ENCODE measurements around the gene TP73.
A peak's percentile ranks its signal among the peaks of the same experiment; 100 is the strongest.

Gene TP73

DNA sequence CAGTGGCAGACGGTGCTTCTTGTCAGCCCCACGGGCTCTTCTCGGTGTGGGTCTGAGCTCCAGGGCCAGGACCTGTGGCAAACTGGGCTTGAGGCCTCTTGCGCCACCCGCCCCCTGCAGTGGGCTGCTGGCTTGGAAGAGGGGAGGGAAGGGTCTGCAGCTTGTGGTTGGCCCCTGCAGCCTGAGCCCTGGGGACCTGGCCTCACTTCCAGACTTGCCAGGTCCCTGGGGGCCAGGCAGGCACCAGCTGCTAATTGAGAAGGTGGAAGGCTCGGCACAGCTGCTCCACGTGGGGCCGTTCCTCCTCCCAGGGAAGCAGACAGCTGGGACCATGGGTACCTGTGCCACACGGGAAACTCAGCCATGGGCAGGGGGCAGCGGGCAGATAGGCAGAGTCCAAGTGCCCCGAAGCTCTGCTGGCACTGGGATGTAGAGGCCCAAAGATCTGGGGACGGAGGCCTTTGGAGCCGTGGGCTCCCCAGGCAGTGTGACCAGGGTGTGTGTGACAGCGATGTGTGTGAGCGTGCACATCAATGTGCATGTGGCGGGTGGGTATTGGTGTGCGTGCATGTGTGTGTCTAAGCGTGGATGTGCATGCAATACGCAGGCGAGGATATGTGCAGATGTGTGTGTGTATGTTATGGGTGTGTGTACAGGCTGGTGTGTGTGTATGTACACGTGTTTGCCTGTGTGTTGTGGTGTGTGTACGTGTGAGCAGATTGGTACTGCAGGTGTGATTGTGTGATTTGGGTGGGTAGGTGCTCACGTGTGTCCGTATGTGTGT, 39.3 kb downstream of the TP73 start:
- peak; percentile 42 for DNase-seq

DNA sequence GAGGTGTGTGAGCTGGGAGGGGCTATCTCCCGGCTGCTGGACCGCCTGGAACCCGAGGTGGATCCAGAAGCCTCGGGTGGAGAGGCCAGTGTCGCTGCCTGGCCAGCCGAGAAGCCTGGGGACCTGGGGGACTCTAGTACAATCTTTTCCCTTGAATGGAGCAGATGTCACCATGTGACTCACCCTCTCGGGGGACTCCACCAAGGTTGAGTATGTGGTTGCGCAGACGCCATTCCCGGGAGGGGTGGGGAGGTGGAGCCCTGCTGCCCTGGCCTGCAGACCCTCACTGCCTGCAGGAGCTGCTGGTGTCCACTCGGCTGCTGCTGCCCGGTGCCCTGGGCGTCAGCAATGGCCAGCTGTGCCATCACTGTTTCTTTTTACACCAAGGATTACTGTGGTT, 40.3 kb downstream of the TP73 start:
- peak; percentile 24 for DNase-seq

DNA sequence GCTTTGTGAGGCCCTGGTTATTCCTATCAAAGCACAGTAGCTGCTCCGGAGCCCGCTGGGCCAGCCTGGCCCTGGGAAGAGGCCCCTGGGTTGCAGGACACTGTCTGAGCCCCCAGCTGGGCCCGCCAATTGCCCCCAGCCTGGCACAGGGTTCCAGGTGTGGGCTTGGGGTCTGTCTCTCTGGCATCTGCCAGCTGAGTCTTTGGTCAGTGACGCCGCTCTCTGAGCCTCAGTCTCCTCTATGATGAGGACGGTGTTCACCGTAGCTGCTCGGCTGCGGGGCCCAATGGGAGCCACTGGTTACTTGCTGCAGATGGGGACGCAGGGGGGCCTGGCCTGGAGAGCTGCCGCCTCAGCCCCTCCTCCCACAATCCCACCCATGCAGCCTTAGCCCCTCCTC, 41.0 kb downstream of the TP73 start:
- no peak for DNase-seq

DNA sequence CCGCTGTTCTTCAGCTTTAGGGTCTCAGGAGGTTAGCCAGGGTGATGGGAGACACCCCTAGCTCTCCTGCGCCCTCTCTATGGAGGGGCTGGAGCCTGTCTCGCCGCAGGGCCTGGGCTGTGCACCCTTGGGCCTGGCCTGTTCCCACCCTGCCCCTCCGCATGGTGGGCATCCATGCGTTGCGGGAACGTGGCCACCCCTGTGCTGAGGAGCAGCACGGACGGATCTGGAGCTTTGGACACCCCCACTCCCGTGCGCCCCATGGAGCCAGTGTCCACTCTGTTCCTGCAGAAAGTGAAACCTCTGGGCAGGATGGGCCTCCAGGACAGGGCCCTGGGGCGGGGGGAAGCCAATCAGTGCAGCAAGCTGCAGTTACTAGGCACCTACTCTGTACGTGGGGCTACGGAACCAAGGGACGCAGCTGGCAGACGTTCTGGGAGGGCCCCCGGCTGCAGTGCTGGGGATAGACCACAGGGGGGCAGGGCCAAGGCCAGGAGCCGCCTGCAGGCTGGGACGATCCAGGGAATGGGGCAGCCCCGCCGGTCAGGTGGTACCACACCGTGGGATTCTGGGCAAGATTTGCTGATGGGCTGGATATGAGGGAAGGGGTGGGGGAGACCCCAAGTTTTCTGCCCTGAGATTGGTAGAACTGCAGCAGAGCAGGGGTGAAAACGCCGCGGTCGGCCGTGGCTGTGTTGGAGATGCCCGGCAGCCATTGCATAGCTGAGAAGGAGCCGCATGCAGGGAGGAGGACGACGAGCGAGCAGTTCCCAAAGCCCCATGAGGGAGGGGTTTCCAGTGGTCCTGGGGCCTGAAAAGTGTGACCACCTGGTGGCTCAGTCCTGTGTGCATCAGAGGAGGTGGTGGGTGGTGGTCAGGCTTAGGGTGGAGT, 43.3 kb downstream of the TP73 start:
- DNase-seq: no peak

DNA sequence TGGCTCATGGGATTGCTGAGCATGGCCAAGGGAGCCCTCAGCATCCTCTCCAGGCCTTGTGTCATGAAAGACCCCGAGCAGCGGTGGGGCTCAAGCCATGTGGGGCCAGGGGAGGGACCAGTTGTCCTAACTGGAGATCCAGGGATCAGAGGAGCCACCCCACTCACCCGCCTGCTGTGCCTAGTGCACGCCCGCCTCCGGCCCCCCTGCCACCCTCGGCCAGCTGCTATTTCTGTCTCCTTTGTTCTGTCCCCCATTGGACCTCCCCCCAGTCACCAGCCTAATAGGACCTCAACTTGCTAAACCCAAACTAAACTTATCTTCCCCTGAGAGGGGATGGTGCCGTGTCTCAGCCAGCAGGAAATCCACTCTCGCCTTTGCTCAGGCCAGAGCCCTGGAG, 44.4 kb downstream of the TP73 start:
- no peak for DNase-seq

DNA sequence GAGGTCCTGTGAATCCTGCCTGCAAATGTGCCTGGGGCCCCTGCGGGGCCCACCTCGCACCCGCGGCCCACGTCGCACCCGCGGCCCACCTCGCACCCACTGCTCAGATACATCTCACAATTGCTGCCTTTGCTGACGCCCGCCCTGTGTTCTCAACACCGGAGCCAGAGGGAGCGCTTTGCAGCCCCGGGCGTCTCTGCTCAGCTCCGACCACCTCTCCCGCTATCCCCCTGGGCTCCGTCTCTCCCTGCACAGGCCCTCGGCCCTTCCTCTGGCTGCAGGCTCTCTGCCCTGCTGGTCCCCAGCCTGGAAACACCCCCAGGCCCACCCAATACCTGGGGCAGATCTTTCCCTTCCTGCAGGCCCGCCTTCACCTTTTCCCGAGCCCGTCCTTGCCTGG, 44.8 kb downstream of the TP73 start:
- DNase-seq: no peak

DNA sequence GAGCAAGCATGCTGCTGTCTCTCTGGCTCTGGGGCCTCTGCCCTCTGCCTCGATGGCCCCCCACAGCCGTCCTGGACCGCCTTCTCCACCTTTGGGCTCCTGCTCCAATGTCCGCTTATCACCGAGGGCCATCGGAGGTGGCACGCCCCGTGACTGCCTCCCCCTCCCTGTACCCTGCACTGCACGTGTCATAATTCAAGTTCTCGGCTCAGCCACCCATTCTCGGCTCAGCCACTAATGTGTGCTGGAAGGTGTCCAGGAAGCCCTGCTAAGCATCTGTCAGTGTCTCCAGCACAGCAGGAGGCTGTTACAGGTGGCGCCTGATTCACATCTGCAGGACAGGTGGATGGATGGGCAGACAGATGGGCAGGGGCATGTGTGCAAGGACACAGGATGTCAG, 45.5 kb downstream of the TP73 start:
- DNase-seq: peak; percentile 78

DNA sequence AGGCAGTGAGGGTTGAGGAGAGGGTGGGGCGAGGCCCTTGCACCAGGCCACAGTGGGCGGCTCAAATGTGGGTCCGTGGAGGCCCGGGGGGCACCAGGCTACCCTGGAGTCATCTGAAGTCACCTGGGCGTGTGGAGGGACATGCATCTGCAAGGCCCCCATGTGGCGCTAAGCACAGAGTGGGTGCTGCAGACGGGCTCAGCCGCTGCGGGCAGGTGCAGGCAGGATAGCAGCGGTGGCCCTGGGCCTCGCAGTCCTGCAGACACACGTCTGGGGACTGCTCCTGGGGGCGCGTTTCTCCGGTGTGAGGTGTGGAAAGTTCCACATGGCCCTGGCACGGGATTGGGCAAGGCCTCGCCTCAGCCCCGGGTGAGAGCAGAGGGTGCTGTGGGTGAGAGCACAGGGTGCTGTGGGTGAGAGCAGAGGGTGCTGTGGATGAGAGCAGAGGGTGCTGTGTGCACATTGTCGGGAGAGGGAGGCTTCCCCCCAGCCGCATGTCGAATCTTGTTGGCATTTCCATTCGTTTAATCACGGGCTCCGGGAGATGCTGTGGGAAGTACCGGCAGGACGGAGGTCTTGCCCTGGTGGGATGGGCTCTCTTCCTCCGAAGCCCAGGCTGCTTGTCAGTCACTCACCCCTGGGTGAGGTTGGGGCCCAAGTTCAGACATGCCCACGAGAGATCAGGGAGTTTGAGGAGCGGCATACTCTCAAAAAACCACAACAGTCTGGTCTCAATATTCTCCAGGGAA, 46.5 kb downstream of the TP73 start:
- DNase-seq: no peak

DNA sequence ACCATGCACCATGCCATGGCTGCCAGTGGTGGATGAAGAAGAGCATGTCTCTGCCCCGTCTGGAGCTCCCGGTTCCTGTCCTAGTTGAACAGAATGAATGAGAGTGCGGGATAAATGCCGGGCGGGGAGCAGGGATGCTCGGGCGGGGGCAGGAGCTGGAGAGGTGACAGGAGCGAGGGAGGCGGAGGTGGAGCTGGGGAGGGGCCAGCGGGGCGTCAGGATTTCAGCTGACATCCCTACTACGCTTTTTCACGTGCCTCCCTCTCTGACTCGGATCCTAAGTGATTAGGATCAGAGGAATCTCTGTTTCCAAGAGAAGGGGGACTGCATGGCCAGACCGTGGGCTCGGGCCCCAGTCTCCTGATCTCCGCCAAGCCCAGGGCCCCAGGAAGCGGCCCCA, 47.3 kb downstream of the TP73 start:
- no peak for DNase-seq

DNA sequence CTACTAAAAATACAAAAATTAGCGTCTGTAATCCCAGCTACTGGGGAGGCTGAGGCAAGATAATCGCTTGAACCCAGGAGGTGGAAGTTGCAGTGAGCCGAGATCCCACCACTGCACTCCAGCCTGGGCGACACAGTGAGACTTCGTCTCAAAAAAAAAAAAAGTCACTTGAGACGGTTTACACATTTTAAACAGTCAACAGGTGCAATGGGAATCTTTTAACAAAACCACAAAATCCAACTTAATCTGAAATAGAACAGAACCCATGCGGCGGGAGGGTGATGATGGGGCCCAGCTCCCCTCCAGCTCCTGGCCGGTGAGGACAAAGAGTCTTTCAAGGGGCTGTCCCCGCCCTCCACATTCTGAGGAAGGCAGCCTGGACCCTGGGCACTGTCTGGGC, 48.3 kb downstream of the TP73 start:
- DNase-seq: no peak

DNA sequence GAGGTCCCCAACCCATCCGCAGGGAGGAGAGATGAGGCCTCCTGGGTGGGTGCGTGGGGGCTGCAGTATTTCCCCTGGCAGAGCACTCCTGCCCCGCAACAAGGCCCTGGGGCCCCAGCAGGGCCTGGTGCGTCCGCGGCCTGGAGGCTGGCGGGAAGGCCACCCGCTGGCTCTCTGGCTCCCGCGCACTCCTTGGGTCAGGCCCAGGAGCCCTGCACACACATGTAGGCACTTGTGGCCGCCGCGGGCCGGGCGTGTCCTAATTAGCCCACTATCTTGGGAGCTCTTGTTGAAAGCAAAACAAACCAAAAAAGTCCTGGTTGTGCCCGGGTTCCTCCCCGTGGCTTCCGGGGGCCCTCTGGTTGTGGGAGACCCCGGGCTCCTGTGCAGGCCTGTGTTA, 50.2 kb downstream of the TP73 start:
- DNase-seq: no peak

DNA sequence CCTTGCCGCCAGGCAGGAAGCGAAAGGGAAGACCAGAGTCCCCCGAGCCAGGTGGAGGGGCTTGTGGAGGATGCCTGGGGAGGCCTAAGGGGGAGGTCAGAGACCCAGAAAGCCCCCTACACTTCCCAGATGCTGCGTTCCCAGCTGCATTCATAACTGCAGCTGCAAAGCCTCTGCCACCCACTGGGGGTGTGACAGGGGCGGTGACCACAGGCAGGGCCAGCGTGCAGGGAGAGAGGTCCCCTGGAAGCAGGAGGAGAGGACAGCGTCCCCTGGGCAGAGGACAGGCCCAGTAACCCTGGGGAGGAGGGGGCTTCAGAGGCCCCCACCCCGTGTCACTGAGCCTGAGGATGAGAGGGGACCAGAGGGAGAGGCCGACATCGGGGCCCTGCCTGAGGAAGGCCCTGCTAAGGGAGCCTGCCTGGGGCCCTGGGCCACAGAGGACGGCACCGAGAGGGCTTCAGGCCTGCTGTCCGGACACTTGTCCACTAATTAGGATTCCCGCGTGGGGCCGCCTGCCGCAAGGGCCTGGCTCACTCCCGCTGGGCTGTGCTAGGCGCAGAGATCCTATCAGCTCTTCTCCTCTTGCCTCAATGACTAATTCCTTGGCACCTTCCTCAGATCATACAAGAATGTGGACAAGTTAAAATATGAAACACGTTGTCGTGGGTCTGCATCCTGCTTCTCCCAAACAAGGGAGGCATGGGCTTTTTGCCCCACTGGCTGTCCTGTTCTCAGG, 50.8 kb downstream of the TP73 start:
- no peak for DNase-seq

DNA sequence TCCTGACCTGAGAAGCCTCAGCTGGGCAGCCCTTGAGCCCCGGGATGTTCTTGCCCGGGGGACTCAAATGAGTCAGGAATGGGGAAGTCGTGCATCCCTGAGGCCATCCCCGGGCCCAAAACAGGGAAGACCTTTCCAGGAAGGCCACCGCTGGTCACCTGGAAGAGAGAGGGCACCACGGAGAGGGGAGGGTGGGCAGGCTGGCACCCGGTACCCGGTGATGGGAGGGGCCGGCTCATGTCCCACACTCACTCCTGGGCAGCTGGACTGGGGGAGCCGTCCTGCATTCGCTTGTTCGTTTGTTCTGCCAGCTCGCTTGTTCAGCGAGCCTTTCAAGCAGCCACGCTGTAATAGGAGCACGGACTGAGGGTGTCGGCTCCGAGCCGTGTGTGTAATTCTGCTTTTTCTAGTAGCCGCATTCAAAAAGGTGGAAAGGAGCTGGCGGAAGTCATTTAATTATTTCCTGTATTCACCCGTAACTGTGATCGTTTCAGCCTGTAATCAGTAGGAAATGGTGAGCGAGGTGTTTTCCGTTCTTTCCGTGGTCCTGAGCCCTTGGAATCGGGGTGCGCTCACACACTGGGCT, 51.6 kb downstream of the TP73 start:
- DNase-seq: no peak

DNA sequence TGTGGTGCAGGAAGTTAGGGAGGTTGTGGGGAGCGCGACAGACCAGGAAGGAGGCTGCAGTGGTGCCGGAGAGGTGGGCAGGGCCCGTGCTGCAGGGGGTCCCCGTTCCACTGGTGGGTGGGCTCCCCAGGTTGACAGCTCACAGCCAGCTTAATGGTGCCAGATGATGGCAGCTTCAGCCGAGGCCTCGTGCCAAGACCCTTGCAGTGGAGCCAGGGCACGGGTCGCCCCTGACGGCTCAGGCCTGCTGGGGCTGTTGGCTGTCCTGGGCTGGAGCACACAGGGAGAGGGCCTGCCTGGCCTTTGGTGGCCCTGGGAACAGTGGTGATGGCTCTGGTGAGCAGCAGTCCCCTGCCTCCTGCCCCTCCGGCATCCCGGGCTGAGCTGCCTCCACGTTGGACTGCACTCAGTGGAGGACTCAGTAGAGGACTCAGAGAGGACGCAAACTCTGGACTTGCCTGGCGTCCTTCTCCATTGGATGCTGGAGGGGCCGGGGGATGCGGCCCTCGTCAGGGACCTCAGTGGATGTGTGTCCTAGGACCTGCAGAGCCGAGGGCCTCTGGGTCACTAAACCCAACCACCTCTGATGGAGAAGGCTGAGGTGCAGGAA, 53.1 kb downstream of the TP73 start:
- no peak for DNase-seq

DNA sequence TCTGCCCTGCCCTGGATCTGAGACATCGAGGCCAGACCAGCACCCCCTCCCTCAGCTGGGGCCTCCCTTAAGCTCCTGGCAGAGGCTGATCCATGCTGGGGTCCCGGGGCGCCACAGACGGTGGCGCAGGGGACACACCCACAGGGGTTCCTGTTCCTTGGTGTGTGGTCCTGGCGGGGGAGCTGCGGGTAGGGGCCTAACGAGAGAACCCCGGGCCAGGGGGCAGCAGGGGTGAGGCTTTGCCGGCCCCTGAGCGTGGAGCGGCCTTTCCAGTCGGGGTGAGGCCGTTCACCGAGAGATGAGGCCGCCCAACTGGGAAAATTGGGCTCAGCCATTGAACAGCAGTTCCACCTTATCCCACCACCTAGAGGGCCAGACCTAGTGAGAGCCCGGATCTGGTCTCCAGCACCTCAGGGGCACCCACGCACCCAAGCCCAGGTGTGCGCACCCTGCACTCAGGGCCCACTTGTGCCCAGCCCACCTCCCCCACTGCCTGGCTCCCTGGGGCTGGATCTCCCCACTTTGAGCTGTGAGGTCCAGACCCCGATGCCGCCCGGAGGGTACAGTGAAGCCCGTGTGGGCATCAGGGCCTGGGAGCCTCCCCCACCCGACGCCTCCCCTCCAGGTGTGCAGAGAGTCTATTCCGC, 54.5 kb downstream of the TP73 start:
- DNase-seq: no peak

DNA sequence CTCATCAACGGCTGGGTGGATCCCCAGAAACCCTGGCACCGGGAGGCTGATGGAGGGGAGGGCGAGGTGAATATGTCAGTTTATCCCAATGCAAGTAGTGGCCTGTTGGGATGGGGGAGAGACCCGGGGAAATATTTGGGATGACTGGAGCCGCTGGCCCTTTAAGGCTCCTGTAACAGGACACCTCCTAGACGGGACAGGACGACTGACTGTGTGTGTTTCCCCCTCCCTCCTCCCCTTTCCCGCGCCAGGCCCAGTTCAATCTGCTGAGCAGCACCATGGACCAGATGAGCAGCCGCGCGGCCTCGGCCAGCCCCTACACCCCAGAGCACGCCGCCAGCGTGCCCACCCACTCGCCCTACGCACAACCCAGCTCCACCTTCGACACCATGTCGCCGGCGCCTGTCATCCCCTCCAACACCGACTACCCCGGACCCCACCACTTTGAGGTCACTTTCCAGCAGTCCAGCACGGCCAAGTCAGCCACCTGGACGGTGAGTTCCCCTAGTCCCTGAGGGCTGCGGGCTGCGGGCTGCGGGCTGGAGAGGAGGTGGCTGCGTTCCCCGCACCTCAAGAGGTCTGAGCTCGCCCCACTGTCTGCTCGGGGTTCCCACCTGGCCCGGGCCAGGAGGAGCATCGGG, 55.1 kb downstream of the TP73 start:
- DNase-seq: no peak

DNA sequence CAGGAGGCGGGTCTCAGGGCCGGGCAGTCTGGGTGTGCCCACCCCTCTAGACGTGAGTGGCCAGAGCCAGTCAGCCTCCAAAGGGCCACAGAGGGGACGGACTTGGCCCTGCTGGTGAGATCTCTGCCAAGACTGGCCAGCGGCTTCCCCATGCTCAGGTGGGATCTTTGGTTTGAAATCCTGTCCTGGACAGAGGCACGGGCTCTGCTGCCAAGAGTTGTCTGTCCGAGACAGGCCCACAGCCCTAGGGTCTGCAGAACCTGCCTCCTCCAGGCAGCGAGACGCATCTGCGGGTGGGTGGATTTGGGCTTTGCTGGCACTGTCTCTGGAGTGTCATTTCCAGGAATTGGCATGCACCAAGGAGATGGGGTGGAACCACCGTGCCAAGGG, 55.6 kb downstream of the TP73 start:
- no peak for DNase-seq

DNA sequence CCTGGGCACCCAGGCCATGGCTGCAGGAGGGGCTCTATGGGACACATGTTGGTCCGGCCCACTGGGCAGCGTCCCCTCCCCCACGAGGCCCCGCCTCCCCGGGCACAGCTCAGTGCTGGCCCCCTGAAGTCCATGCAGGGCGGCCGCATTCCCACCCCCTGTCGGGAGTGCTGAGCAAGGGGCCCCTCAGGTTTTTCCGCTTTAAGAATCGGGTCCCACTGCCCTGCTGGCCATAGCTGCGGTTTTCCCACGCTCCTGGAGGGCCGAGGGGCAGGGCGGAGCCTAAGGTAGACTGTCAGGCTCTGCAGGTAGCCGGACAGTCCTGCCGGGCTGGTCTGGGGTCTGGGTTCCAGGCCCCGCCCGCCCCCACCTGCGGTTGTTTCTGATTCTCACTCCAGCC, 56.5 kb downstream of the TP73 start:
- DNase-seq: no peak

DNA sequence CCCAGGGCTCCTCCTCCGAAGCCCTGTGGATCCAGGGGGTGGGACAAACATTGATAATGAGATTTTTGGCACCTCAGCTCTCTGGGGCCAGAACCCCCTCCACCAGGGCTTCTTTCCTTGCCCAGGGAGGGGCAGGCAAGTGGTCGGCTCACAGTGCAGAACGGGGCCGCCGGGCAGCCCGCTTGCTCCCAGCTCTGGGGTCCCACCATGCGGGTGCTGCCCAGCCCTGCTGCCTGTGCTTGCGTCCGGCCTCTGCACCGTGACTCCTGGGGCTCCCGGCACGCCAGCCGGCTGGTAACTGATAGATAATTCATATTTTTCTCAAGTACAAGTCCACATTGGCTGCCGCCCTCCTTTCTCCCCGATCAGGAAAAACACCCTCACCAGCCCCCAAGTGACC, 57.9 kb downstream of the TP73 start:
- no peak for DNase-seq

DNA sequence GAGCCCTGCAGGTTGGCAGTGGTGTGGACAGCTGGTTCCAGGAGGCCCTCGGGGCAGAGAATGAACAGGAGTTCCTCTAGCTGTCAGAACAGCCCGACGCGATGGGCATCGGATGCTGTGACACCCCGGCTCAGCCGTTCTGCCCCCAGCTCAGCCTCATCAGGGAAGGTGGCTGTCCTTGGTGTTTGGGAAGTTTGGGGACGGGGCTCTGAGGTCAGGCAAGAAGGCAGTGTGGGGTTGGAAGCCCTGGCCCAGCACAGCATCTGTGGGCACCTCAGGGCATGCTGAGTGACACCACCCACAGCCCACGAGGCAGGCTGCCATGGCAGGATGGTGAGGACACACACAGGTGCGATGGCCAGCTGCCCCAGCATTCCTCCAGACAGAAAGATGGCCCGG, 59.1 kb downstream of the TP73 start:
- no peak for DNase-seq

Measured in NCI-H524 treated with DMSO at 0.1 percent for 48 hours (cell line).